ENCODE data around the gene PSD4. TPM values are rescaled to one million over a fixed set of nuclear protein-coding genes. Genes with fewer than 3 reads are reported as not detected.

Gene PSD4
- total RNA-seq, 1 experiment from 2014 or later = 12.6 TPM

GRCh38 chr2:113201496-113202304, 27.9 kb downstream of the PSD4 start:
- Histone ChIP-seq H4K20me1 (ENCODE audit: insufficient read depth) (no peaks in the 10 kb centered on the region), H3K27me3 (ENCODE audit: insufficient read depth, low read length) (no peaks in the 10 kb centered on the region), H3K9me2 (ENCODE audit: insufficient read depth) (no peaks in the 10 kb centered on the region), H2AFZ (ENCODE audit: low read depth, low read length, poor library complexity, severe bottlenecking) (no peak overlapping the region), H3K4me2 (ENCODE audit: low read length) (no peak overlapping the region), H3K9ac (ENCODE audit: low read length) (no peak overlapping the region), H3K79me2 (ENCODE audit: insufficient read depth, low read length) (no peaks in the 10 kb centered on the region), H3K27ac (ENCODE audit: low read depth, low read length) (no peak overlapping the region), H3K4me3 (replicated peaks in 1 of 2; ENCODE audit: low read depth in 1 of 2, low read length in 2 of 2) (no peak overlapping the region), H3K4me1 (ENCODE audit: control insufficient read depth in 1 of 2, insufficient read depth in 2 of 2, low read length in 2 of 2) (peaks cover 16 to 40% of the 10 kb centered on the region in 2 experiments), H3K9me3 (ENCODE audit: control insufficient read depth in 1 of 2, insufficient read depth in 1 of 2, low read depth in 1 of 2, low read length in 2 of 2) (no peaks in the 10 kb centered on the region), H3K36me3 (ENCODE audit: control insufficient read depth in 1 of 2, insufficient read depth in 2 of 2, low read length in 2 of 2) (no peaks in the 10 kb centered on the region; a peak in 1 of 4 replicates)
- no peak for ATAC-seq
- no TSS peak for BruUV-seq (replicated peaks)
- POLR2A ChIA-PET = no interaction called here
- TF ChIP-seq REST (IDR thresholded peaks at IDR 0.05; ENCODE audit: low read depth) = no peak
- TF ChIP-seq ZFX (IDR thresholded peaks at IDR 0.05) = no peak
- no peak for TF ChIP-seq POLR2AphosphoS5 (IDR thresholded peaks at IDR 0.05; ENCODE audit: low read depth, low read length)
- no peak for TF ChIP-seq SIN3A (IDR thresholded peaks at IDR 0.05; ENCODE audit: low read depth)
- no peak for TF ChIP-seq ELF1 (IDR thresholded peaks at IDR 0.05; ENCODE audit: borderline replicate concordance, low read depth)
- TF ChIP-seq CBX3 (IDR thresholded peaks at IDR 0.05; ENCODE audit: low read depth) = no peak
- no peak for TF ChIP-seq ZNF274 (IDR thresholded peaks at IDR 0.05; ENCODE audit: low read depth, low read length)
- TF ChIP-seq ATF3 (IDR thresholded peaks at IDR 0.05) = no peak
- intact Hi-C loops (cut with micrococcal nuclease) = loop anchor here (5.0 kb wide), 1 partner anchor 191 kb away; no protein-coding TSS in a partner anchor
- CTCF ChIA-PET = interaction anchor here (0.8 to 4.1 kb wide), 7 partner anchors 24 to 169 kb away, joined by 3 to 103 read pairs (median 4); no protein-coding TSS in a partner anchor
- RAD21 ChIA-PET (ENCODE audit: low non-redundant PET in 1 of 2, low total read pairs in 2 of 2, uncharacterized antibody in 2 of 2, unreplicated experiment in 2 of 2) = no interaction called here
- no peak for DNase-seq (ENCODE audit: low read depth, low spot score)

Measured in HCT116 (cell line).